GM19395 (cell line): Measurements from ENCODE around the gene GLS.
"Not testable (repeated sequence)": the region's sequence is repeated elsewhere in the genome, so short reads cannot be mapped to it uniquely, and the experiment has no call there.

Source experiments
- ATAC-seq: cut with Tn5 transposase; IDR thresholded peaks from one replicate; pipeline ENCODE4 v1.9.1; 2021; ENCODE audit warnings: mild to moderate bottlenecking, moderate library complexity; ENCODE audit not compliant: unreplicated experiment

Gene GLS

GRCh38 chr2:190927301-190927700 is 46.7 kb downstream of the GLS start:
- ATAC-seq = no peak

GRCh38 chr2:190929919-190930318 is 49.3 kb downstream of the GLS start:
- ATAC-seq = no peak

GRCh38 chr2:190930411-190930810 is 49.8 kb downstream of the GLS start:
- no peak for ATAC-seq

GRCh38 chr2:190932514-190932913 is 51.9 kb downstream of the GLS start:
- no peak for ATAC-seq

- no peak for ATAC-seq
These were observed 52.7 kb downstream of the GLS start for GRCh38 chr2:190933361-190933760.

GRCh38 chr2:190935054-190935453 is 54.4 kb downstream of the GLS start:
- no peak for ATAC-seq

GRCh38 chr2:190938771-190939335 is 58.2 kb downstream of the GLS start:
- no peak for ATAC-seq

- no peak for ATAC-seq
These were observed 59.8 kb downstream of the GLS start for GRCh38 chr2:190940454-190940853.

- ATAC-seq = no peak
These were observed 61.0 kb downstream of the GLS start for GRCh38 chr2:190941571-190941970.

GRCh38 chr2:190942697-190943096 is 62.1 kb downstream of the GLS start:
- ATAC-seq = no peak

- ATAC-seq = no peak
These were observed 63.1 kb downstream of the GLS start for GRCh38 chr2:190943706-190944105.

GRCh38 chr2:190947141-190947540 is 66.5 kb downstream of the GLS start:
- no peak for ATAC-seq

GRCh38 chr2:190947711-190948251 is 67.2 kb downstream of the GLS start:
- peak; percentile 82 for ATAC-seq

GRCh38 chr2:190948671-190949070 is 68.0 kb downstream of the GLS start:
- ATAC-seq = no peak

GRCh38 chr2:190950566-190950991 is 70.0 kb downstream of the GLS start:
- ATAC-seq = no peak

- ATAC-seq = no peak
These were observed 72.6 kb downstream of the GLS start for GRCh38 chr2:190953257-190953656.

GRCh38 chr2:190959911-190960788 is 79.5 kb downstream of the GLS start:
- no peak for ATAC-seq

GRCh38 chr2:190961117-190961516 is 80.5 kb downstream of the GLS start:
- not testable (repeated sequence) for ATAC-seq

GRCh38 chr2:190961918-190962487 is 81.4 kb downstream of the GLS start:
- ATAC-seq = no peak

- ATAC-seq = no peak
These were observed 82.5 kb downstream of the GLS start for GRCh38 chr2:190963088-190963487.

GRCh38 chr2:190964170-190964795 is 83.7 kb downstream of the GLS start:
- no peak for ATAC-seq
